Natural killer cell (primary cell): Measurements from ENCODE around the gene HLX. TPM values are rescaled to one million over a fixed set of nuclear protein-coding genes. Genes with fewer than 3 reads are reported as not detected.
A peak's percentile ranks its signal among the peaks of the same experiment; 100 is the strongest.

Experiments used
- ATAC-seq, 3 donors: fragments of 150-1000 bp in 2 of 3; fragments of 200-7000 bp in 1 of 3; cut with Tn5 transposase; 1 replicate in 1 of 3; 2 replicates in 2 of 3; pipeline ENCODE4 v1.10.0; 2021; ENCODE audit warnings: mild to moderate bottlenecking in 2 of 3, moderate library complexity in 2 of 3
- DNase-seq, 2 donors: peaks; one replicate each; pipeline versions ENCODE4 v3.0.0 to v3.0.0-alpha.2; 2013 to 2021; ENCODE audit warnings: mixed read lengths in 1 of 2
- H3K27ac ChIP-seq: one replicate; pipeline ENCODE4 v1.5.1; 2013; ENCODE audit warnings: mild to moderate bottlenecking, low read length
- H3K27me3 ChIP-seq: one replicate; pipeline ENCODE4 v1.6.1; 2013; ENCODE audit warnings: low read length; ENCODE audit not compliant: control insufficient read depth, insufficient read depth
- H3K36me3 ChIP-seq: one replicate; pipeline ENCODE4 v1.6.1; 2013; ENCODE audit warnings: low read length; ENCODE audit not compliant: control insufficient read depth, insufficient read depth
- H3K4me1 ChIP-seq: one replicate; pipeline ENCODE4 v1.6.1; 2013; ENCODE audit warnings: low read length; ENCODE audit not compliant: control insufficient read depth, insufficient read depth
- H3K4me3 ChIP-seq: one replicate; pipeline ENCODE4 v1.5.1; 2013; ENCODE audit warnings: low read length
- H3K9me3 ChIP-seq: one replicate; pipeline ENCODE4 v1.6.1; 2013; ENCODE audit warnings: low read length; ENCODE audit not compliant: control insufficient read depth, insufficient read depth
- H3K27ac Mint-ChIP-seq, 2 donors: one replicate each; pipeline ENCODE4 v1.8.0; 2022; ENCODE audit warnings: mild to moderate bottlenecking in 2 of 2, mixed read lengths in 2 of 2, moderate library complexity in 1 of 2
- H3K27me3 Mint-ChIP-seq, 2 donors: one replicate each; pipeline ENCODE4 v1.8.0; 2022; ENCODE audit warnings: low read depth in 2 of 2, mixed read lengths in 2 of 2
- H3K36me3 Mint-ChIP-seq: one replicate; pipeline ENCODE4 v1.8.0; 2022; ENCODE audit warnings: mixed read lengths
- H3K4me1 Mint-ChIP-seq, 2 donors: one replicate each; pipeline ENCODE4 v1.8.0; 2022; ENCODE audit warnings: mixed read lengths in 2 of 2
- H3K4me3 Mint-ChIP-seq: one replicate; pipeline ENCODE4 v1.8.0; 2022; ENCODE audit warnings: mild to moderate bottlenecking, moderate library complexity, mixed read lengths
- H3K9me3 Mint-ChIP-seq, 2 donors: one replicate each; pipeline ENCODE4 v1.8.0; 2022; ENCODE audit warnings: mixed read lengths in 2 of 2
- WGBS: methylation state at CpG from one replicate; pipeline ENCODE4 v1.1.7; 2013; ENCODE audit warnings: missing lambda C conversion rate; ENCODE audit not compliant: insufficient coverage; 5-methylcytosine and 5-hydroxymethylcytosine counted together
- intact Hi-C: fragments of 100-400 bp; cut with micrococcal nuclease; formaldehyde crosslinking; loops from one replicate; pipeline ENCODE4 v1.14.2; 2022
- total RNA-seq, 4 donors: library from RNA; stranded (reverse); fragments of 120-200 nt in 1 of 4; gene quantifications; one replicate each; pipeline versions ENCODE4 v1.2.3 to v1.2.4, GENCODE V29; 2013 to 2022
- TF ChIP-seq, protein P1 (sequence below): fragments of 200-600 bp; IDR thresholded peaks from one replicate; pipeline ENCODE4 v1.8.0; 2022; ENCODE audit warnings: antibody characterized with exemption

The HLX gene
- total RNA-seq, 3 donors from 2014 or later (not counting 1 experiment from before 2014, with no cell fraction given), result 0.93 to 19.3 (median 1.0) TPM

DNA sequence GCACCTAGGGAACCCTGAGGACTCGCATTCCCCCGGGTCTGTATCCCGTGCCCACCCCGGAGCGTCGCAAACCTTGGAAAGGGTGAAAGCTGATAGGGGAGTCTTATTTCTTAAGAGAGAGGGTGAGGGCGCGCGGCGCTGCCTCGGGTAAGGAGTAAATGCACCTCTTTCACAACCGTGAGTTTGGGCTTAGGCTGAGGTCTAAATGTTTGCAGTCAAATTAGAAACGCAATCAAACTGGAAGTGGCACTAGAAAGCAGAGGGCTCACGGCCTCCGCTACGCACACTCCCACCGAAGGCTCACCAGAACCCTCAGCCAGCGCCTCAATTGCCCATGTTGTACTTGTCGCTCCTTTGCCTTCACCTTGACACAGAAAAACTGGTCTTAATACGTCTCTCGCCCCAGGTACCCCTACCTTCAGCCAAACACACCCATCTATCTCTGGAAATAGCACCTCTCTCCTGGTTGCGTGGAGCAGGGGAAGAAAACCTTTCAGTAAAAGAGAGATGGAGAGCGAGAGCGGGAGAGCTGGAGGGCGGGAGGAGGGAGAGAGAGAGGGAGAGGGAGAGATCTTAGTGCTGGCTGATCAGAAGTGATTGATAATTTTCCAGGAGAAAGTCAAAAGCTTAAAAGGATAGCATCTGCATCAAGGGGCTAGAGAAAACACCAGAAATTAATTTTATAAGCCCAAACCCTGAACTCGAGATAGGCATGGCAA lies 1.7 kb upstream of the HLX start:
- Histone ChIP-seq H3K4me1 (peaks cover 41% of the 10 kb centered on the region), H3K27ac (no peak overlapping the region)

DNA sequence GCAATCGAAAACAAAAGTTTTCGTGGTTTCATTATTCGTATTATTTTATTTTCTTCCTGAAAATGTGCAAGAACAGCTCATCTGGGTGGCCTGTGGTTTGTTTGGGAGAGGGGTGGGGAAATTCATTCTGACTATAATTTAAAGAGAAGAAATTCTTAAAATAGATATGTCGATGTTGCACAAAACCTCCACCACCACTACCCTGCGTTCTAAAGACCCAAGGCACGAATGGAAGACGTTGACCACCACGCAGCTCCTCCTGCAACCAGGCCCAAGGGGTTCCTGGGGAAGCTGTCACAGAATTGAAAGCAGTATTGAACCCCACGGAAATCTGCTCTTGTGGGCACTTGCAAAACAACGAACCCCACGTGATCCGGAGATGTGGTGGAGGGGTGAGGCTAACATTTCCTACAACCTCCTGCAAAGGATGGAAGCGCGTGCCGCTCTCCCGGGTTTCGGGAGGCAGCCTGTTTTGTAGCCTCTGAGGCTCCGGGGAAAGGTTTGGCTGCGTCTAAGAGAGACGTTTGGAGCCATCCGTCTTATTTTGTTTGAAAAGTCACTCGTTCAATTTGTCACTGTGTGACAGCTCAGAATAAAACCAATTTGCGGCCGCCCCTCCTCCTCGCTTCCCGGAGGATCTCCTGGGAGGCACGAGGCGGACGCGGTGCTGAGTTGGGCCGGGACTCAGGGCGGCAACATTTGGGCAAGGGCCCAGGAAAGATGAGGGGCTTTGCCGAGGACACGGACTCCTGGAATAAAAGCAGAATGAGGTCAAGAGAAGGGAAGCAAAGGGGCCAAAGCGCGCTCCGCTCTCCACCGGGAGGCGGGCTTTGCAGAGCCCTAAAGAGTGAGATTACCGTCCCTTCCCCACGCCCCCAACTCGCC lies 810 bp upstream of the HLX start:
- H3K36me3 Mint-ChIP-seq, result no peaks in the 10 kb centered on the region
- H3K27ac ChIP-seq, result peak overlapping the region; percentile 34
- no peak overlapping the region for H3K27ac Mint-ChIP-seq
- WGBS, result 3% methylated on average over 41 of the region's 42 CpGs
- H3K9me3 ChIP-seq, result no peaks in the 10 kb centered on the region
- H3K4me1 Mint-ChIP-seq, result peaks cover 28 to 34% of the 10 kb centered on the region in 2 donors
- TF ChIP-seq, protein P1, sequence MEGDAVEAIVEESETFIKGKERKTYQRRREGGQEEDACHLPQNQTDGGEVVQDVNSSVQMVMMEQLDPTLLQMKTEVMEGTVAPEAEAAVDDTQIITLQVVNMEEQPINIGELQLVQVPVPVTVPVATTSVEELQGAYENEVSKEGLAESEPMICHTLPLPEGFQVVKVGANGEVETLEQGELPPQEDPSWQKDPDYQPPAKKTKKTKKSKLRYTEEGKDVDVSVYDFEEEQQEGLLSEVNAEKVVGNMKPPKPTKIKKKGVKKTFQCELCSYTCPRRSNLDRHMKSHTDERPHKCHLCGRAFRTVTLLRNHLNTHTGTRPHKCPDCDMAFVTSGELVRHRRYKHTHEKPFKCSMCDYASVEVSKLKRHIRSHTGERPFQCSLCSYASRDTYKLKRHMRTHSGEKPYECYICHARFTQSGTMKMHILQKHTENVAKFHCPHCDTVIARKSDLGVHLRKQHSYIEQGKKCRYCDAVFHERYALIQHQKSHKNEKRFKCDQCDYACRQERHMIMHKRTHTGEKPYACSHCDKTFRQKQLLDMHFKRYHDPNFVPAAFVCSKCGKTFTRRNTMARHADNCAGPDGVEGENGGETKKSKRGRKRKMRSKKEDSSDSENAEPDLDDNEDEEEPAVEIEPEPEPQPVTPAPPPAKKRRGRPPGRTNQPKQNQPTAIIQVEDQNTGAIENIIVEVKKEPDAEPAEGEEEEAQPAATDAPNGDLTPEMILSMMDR, result no peak
- peak in 1 of 3 donors; percentile 3 for ATAC-seq
- H3K36me3 ChIP-seq, result no peaks in the 10 kb centered on the region
- H3K27me3 ChIP-seq, result peaks cover 25% of the 10 kb centered on the region
- intact Hi-C loops, result loop anchor here (10.0 kb wide), 1 partner anchor 1576 kb away; no protein-coding TSS in a partner anchor
- peak overlapping the region; percentile 30 for H3K4me3 ChIP-seq
- peaks cover 41% of the 10 kb centered on the region for H3K4me1 ChIP-seq
- H3K4me3 Mint-ChIP-seq, result peak overlapping the region; percentile 80
- peaks cover 66 to 79% of the 10 kb centered on the region in 2 donors for H3K27me3 Mint-ChIP-seq
- H3K9me3 Mint-ChIP-seq, result no peaks in the 10 kb centered on the region
- no peak for DNase-seq

More for the DNA sequence above, 1.7 kb upstream of the HLX start:
- Histone ChIP-seq H3K9me3 (no peaks in the 10 kb centered on the region), H3K36me3 (no peaks in the 10 kb centered on the region), H3K4me3 (peak overlapping the region; percentile 1), H3K27me3 (peaks cover 25% of the 10 kb centered on the region)
- Mint-ChIP-seq H3K9me3 (no peaks in the 10 kb centered on the region), H3K4me3 (peak overlapping the region; percentile 80), H3K27ac (no peak overlapping the region), H3K4me1 (peaks cover 28 to 34% of the 10 kb centered on the region in 2 donors), H3K27me3 (peaks cover 69 to 83% of the 10 kb centered on the region in 2 donors), H3K36me3 (no peaks in the 10 kb centered on the region)
- 47% methylated on average over 26 of the region's 26 CpGs for WGBS
- TF ChIP-seq, protein P1, result no peak
- intact Hi-C loops, result loop anchor here (10.0 kb wide), 1 partner anchor 1577 kb away; no protein-coding TSS in a partner anchor
- ATAC-seq (no peak), DNase-seq (no peak)

DNA sequence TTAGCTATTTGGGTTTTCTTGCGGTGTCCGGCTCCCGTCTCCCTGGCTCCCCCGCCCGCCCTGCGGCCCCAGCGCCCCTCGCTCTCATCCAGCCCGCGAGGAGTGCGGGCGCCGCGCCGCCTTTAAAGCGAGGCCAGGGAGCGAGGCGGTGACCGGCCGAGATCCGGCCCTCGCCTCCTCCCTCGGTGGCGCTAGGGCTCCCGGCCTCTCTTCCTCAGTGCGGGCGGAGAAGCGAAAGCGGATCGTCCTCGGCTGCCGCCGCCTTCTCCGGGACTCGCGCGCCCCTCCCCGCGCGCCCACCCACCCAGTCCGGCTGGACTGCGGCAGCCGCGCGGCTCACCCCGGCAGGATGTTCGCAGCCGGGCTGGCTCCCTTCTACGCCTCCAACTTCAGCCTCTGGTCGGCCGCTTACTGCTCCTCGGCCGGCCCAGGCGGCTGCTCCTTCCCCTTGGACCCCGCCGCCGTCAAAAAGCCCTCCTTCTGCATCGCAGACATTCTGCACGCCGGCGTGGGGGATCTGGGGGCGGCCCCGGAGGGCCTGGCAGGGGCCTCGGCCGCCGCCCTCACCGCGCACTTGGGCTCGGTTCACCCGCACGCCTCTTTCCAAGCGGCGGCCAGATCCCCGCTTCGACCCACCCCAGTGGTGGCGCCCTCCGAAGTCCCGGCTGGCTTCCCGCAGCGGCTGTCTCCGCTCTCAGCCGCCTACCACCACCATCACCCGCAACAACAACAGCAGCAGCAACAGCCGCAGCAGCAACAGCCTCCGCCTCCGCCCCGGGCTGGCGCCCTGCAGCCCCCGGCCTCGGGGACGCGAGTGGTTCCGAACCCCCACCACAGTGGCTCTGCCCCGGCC lies 492 bp downstream of the HLX start:
- Histone ChIP-seq H3K36me3 (no peaks in the 10 kb centered on the region), H3K27ac (no peak overlapping the region), H3K9me3 (no peaks in the 10 kb centered on the region), H3K27me3 (peaks cover 25% of the 10 kb centered on the region), H3K4me3 (peak overlapping the region; percentile 30), H3K4me1 (peaks cover 41% of the 10 kb centered on the region)
- Mint-ChIP-seq H3K4me3 (peak overlapping the region; percentile 84), H3K4me1 (peaks cover 28 to 34% of the 10 kb centered on the region in 2 donors), H3K27ac (no peak overlapping the region), H3K27me3 (peaks cover 68 to 76% of the 10 kb centered on the region in 2 donors), H3K9me3 (no peaks in the 10 kb centered on the region), H3K36me3 (no peaks in the 10 kb centered on the region)
- intact Hi-C loops, result loop anchor here (10.0 kb wide), 1 partner anchor 1575 kb away; no protein-coding TSS in a partner anchor
- DNase-seq (no peak), ATAC-seq (peak; percentile 49 to 64 (median 61))
- WGBS, result under 1% methylated on average over 94 of the region's 94 CpGs
- TF ChIP-seq, protein P1, result no peak
